Activated naive CD4-positive, alpha-beta T cell treated with Interleukin-2 at 50 U/mL for 16 hours (primary cell): ENCODE results near the gene NRXN3.

Experiments used
- DNase-seq: peaks from one replicate; pipeline ENCODE4 v3.0.0-alpha.2; 2020

The NRXN3 gene

GRCh38 chr14:78752518-78753188 lies 582.5 kb downstream of the NRXN3 start:
- DNase-seq, result no peak

GRCh38 chr14:78754059-78754458 lies 583.9 kb downstream of the NRXN3 start:
- no peak for DNase-seq

DNA sequence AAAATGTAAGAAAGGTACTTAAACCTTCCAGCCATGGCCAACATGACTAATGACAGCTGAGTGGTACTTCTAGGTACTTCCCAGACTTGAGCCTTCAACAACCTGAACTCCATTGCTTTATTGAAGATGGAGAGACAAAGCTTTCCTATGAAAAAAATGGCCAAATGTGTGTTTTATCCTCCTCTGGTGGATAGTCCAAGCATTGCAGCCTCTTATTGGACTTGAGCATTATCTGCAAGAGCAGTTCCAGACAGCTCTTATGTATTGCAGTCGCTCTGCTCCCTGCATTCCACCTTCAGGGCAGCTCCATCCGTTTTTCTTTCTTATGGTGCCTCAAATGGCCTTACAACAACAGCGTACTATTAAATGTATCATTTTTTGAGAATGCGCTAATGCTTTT lies 588.2 kb downstream of the NRXN3 start:
- no peak for DNase-seq

DNA sequence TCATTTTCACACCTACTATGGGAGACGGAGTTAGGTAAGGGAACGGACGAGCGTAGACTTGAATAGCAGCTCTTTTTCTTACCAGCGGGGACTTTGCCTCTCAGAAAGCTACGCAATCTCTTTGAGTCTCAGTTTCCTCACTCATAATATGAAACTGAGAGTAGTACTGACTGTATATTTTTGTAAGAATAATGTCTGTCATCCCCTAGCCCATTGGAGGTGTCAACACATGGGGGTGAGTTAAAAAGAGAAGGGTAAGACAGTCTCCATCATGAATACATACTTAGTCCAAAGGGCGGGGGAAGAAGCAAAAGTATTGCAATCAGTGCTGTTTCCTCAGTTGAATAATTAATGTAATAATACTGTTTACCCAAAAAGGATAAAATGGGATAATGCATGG lies 592.2 kb downstream of the NRXN3 start:
- no peak for DNase-seq

DNA sequence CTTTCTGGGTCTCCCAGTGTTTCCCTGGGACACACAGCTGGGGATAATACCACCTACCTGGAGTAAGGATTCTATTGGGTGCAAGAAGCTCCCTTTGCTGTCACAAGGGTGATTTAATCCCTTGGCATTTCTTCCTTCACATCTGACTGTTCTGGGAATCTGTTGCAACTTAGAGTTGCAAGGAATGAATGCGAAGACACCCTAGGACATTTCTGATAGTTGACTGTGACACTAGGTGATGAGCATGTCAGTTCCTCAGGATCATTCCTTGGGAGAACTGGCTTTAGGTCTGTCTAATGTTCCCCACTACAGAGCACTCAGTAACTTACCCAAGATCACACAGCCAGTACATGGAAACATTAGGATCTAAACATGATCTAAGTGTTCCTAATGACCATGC lies 593.6 kb downstream of the NRXN3 start:
- DNase-seq, result no peak

- no peak for DNase-seq
Observed at GRCh38 chr14:78764240-78764639, 594.1 kb downstream of the NRXN3 start.

DNA sequence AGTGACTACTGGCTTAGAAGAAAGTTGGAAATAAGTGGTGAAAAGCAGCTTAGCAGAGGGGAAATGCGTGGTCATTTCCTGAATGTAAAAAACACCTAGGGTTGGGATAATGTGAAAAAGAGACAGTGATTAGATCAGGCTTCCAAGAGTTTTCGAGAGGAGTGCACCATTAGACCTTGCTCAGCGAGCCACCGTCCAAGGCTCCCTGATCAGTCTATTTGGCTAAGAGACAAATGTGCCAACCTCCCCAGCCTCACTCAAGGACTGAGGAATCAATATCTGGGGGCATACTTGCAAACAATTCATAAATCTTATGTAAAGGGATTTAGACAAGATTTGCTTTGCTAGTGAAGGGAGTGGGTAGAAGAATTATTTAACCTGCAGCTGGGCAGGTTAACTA lies 594.5 kb downstream of the NRXN3 start:
- DNase-seq, result no peak

DNA sequence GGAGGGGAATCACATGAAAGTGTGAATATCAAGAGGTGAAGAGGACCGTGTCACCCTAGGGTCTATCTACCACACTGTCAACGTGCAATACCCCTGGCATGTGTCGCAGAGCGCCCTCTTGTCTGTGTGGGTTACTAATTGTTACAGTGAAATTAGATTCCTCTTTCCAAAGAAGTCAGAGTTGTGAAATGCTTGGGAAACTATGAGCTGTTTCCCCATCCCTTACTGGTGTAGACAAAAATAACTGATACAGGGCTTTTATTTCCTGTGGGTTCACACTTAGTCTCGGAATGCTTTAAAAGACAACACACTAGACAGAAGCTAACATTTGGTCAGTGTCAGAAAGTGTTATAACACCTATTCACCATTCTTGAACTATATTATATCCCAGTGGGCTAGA lies 597.3 kb downstream of the NRXN3 start:
- DNase-seq, result no peak

- DNase-seq, result no peak
Observed at GRCh38 chr14:78782551-78782950, 612.4 kb downstream of the NRXN3 start.

DNA sequence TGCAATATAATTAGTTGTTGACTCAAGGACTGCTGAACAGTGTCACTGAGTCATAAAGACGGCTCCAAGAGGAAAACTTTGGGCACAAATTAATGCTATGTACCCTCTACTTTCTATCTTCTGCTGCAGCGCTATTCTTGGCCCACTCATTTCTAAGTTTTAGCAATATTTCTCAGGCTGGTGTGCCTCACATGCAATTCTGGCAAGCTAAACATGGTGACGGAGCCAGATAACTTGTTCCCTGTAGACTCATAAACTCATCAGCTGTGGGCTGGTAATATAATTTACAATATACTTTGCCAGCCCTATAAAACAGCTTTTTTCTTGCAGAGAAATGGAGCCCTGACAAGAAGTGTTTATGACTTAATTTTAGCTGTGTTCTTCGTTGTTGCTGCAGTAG lies 615.1 kb downstream of the NRXN3 start:
- DNase-seq, result no peak

DNA sequence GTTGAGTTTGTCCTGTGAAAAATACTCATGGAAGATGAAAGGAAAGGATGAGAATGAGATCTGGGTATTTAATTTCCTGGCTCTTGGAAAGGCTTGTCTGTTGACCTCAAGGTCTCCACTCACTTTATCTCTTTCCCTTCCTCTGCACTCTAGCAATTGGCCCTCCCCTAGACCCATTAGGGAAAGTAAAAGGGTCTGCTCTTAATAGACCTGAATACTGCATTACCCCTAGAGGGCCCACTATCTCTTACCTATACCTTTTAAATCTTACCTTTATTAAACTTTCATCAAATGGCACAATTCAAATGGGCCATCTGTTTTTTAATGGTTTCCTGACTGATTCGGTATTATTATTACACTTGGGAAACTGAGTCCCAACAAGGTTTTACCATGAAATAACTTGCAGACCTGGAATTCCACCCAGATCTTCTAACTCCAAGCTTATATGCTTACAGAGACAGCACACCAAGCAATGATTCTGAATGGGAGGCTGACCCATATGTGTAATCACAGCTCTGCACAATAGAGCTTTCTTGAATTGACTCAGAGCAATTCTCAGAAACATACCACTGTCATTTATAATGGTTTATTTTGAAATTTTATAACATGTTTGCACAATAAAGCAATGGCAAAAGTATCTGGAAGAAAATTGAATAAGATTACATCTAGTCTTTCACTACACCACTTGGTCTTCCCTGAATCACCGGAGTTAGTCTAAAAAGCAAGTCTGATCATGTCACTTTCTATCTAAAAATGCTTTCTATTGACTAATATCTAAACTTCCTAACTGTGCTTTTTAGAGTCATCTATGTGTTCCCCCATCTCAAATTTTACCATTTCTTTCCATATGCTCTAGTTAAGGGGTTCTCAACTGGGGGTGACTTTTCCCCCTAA lies 618.5 kb downstream of the NRXN3 start:
- no peak for DNase-seq

DNA sequence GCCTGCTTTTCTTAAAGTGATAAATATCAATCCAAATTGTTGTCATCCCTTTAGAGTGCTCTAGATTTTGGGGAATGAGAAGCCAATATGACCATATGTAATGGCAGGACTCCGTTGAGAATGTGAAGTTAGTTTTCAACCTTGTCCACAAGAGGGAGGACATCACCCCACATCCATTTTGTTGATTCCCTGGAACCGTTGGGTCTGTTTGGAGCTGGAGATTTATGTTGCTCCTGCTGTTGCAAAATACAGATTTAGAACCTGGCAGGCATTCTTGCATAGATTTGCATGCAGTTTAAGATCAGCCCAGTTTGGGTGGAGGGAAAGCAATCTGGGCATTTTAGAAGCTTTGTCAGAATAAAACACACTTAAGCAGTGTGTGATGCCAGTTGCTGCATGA lies 620.1 kb downstream of the NRXN3 start:
- DNase-seq, result no peak

DNA sequence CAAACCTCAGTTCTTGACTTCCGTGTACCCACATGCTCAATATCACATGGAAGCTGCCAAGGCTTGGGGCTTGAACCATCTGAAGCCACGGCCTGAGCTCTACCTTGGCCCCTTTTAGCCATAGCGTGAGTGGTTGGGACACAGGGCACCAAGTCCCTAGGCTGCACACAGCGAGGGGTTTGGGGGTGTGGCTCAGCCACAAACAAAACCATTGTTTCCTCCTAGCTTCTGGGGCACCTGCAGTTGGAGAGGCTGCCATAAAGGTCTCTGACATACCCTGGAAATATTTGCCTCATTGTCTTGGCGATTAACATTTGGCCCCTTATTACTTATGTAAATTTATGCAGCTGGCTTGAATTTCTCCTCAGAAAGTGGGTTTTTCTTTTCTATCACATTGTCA lies 628.6 kb downstream of the NRXN3 start:
- no peak for DNase-seq

- DNase-seq, result no peak
Observed at GRCh38 chr14:78805570-78805969, 635.4 kb downstream of the NRXN3 start.

DNA sequence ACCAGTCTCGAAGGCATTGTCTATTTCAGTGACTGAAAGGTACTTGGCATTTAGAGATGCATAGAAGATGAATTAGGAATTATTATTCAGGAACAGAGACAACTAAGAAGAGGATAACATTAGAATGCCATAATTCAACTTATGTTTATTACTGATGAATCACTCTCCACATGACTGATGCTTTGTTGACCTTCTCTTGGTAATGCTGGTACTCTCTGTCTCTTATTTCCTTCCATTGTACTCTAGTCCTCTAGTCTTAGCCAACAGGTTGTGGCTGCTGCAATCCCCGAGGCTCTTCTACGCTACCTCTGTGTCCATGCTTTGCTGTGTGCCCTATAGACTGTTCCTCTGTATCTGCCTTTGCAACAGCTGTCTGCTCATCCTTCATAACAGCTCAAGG lies 652.9 kb downstream of the NRXN3 start:
- no peak for DNase-seq

GRCh38 chr14:78823516-78823915 lies 653.3 kb downstream of the NRXN3 start:
- DNase-seq, result no peak

- DNase-seq, result no peak
Observed at GRCh38 chr14:78829274-78829673, 659.1 kb downstream of the NRXN3 start.

GRCh38 chr14:78834766-78835451 lies 664.7 kb downstream of the NRXN3 start:
- no peak for DNase-seq

GRCh38 chr14:78835909-78836308 lies 665.7 kb downstream of the NRXN3 start:
- DNase-seq, result no peak

- DNase-seq, result no peak
Observed at GRCh38 chr14:78836777-78837176, 666.6 kb downstream of the NRXN3 start.

DNA sequence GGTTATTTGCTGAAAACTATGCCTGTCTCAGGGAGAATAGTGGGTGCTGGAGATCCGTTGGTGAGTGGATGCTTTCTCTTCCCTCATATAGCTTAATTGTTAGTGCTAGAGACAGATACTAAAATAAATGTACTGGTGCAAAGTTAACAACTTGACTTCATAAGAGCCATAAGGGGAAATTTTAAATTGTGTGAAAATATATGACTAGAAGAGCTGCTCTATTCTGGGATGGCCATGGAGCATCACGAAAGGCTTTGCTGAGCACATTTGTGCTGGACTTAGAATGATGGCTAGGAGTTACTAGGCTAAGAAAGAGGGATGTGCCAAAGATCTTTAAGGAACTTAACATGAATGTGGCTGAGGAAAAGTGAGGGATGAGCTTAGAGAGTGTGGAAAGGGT lies 668.8 kb downstream of the NRXN3 start:
- DNase-seq, result no peak

- no peak for DNase-seq
Observed at GRCh38 chr14:78840898-78841297, 670.7 kb downstream of the NRXN3 start.

DNA sequence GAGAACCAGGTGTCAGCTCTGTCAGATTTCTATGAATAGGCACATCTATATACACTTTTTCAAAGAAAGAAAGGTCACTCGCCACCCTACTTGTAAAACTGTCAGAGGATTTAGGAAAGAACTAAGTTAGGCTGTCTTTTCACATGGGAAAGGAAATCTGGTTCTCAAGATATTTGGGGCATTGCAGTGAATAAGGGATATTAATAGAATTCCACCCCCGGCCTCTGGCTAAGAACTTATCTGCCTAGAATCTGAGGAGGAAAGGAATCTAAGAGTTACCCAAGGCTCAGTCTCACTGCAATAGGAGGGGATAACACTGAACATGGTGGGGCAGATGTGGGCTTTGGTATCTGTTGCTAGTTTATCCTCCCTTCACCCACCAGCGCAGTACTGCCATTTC lies 677.6 kb downstream of the NRXN3 start:
- no peak for DNase-seq

GRCh38 chr14:78848234-78848820 lies 678.2 kb downstream of the NRXN3 start:
- peak; percentile 4 for DNase-seq
